NCI-H82 treated with DMSO at 0.1 percent for 48 hours (cell line): ENCODE results near the gene ALDH3B1.
"Not testable (repeated sequence)": the region's sequence is repeated elsewhere in the genome, so short reads cannot be mapped to it uniquely, and the experiment has no call there.

ENCODE experiments used
- DNase-seq: peaks from one replicate; lab custom pipeline; 2025; ENCODE audit not compliant: unreplicated experiment; lab: John Stamatoyannopoulos, UW

Gene ALDH3B1

GRCh38 chr11:68010090-68011041 lies at the start of gene ALDH3B1:
Gene ALDH3B1 (plus strand): TSS chr11:68010327. CDS start chr11:68015298, 4,971 bp downstream.
- no peak for DNase-seq

GRCh38 chr11:67963217-67963616 lies 46.9 kb upstream of the ALDH3B1 start:
- not testable (repeated sequence) for DNase-seq

- DNase-seq = not testable (repeated sequence)
Observed at GRCh38 chr11:67963879-67964278, 46.2 kb upstream of the ALDH3B1 start.

- not testable (repeated sequence) for DNase-seq
Observed at GRCh38 chr11:67964746-67965145, 45.4 kb upstream of the ALDH3B1 start.

- not testable (repeated sequence) for DNase-seq
Observed at GRCh38 chr11:67965830-67966348, 44.2 kb upstream of the ALDH3B1 start.

GRCh38 chr11:67974746-67975145 lies 35.4 kb upstream of the ALDH3B1 start:
- not testable (repeated sequence) for DNase-seq

GRCh38 chr11:67978766-67979418 lies 31.2 kb upstream of the ALDH3B1 start:
- not testable (repeated sequence) for DNase-seq

GRCh38 chr11:67981226-67981625 lies 28.9 kb upstream of the ALDH3B1 start:
- DNase-seq = not testable (repeated sequence)

- DNase-seq = not testable (repeated sequence)
Observed at GRCh38 chr11:67982255-67982857, 27.8 kb upstream of the ALDH3B1 start.

- no peak for DNase-seq
Observed at GRCh38 chr11:67983951-67984350, 26.2 kb upstream of the ALDH3B1 start.

- not testable (repeated sequence) for DNase-seq
Observed at GRCh38 chr11:67985302-67985701, 24.8 kb upstream of the ALDH3B1 start.

- not testable (repeated sequence) for DNase-seq
Observed at GRCh38 chr11:67990546-67991346, 19.4 kb upstream of the ALDH3B1 start.

GRCh38 chr11:67991347-67992121 lies 18.6 kb upstream of the ALDH3B1 start:
- not testable (repeated sequence) for DNase-seq

- DNase-seq = not testable (repeated sequence)
Observed at GRCh38 chr11:67993821-67994220, 16.3 kb upstream of the ALDH3B1 start.

GRCh38 chr11:67994387-67994786 lies 15.7 kb upstream of the ALDH3B1 start:
- DNase-seq = not testable (repeated sequence)

GRCh38 chr11:67995129-67995528 lies 15.0 kb upstream of the ALDH3B1 start:
- not testable (repeated sequence) for DNase-seq

- DNase-seq = not testable (repeated sequence)
Observed at GRCh38 chr11:67995579-67995978, 14.5 kb upstream of the ALDH3B1 start.

- no peak for DNase-seq
Observed at GRCh38 chr11:67996051-67996450, 14.1 kb upstream of the ALDH3B1 start.

GRCh38 chr11:67996622-67997474 lies 13.3 kb upstream of the ALDH3B1 start:
- no peak for DNase-seq
